BE2C (cell line): Measurements from ENCODE around the gene ARRB1.

Experiments used
- DNase-seq: peaks from one replicate; pipeline ENCODE4 v3.0.0-alpha.2; 2020
- H3K27me3 ChIP-seq: fragments of 250-450 bp; sonication (Bioruptor Pico); 2 replicates; pipeline ENCODE4 v1.5.1; 2020; ENCODE audit warnings: mild to moderate bottlenecking
- H3K36me3 ChIP-seq: fragments of 250-450 bp; sonication (Bioruptor Pico); 2 replicates; pipeline ENCODE4 v1.5.1; 2020; ENCODE audit warnings: mild to moderate bottlenecking
- H3K4me1 ChIP-seq: fragments of 250-450 bp; sonication (Bioruptor Pico); 2 replicates; pipeline ENCODE4 v1.5.1; 2020
- H3K4me3 ChIP-seq: 2 replicates; pipeline ENCODE4 v1.5.1; 2011; ENCODE audit warnings: low read depth, low read length
- H3K9me3 ChIP-seq: fragments of 250-450 bp; sonication (Bioruptor Pico); 2 replicates; pipeline ENCODE4 v1.5.1; 2020
- TF ChIP-seq, protein P1 (sequence below): IDR thresholded peaks from 2 replicates; pipeline ENCODE4 v1.5.1; 2012; ENCODE audit warnings: mild to moderate bottlenecking, low read depth, low read length

Gene ARRB1

DNA sequence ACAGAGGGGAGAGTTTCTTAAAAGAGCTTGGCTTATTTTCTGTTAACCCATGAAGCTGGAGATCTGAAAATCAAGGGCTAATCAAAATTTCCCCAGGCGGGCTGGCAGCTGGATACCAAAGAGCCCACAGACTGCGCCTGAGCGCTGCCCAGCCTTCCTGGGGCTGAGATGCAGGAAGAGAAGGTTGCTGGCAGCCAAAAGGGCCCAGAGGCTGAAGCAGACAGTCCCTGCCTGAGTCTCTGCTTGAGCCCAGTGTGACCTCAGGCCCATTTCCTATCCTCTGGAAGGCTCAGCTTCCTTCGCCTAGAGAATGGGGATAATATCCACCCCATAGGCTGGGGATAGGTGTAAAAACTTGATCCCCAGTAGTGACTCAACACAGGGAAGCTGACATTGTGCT, 49.1 kb downstream of the ARRB1 start:
- TF ChIP-seq, protein P1, sequence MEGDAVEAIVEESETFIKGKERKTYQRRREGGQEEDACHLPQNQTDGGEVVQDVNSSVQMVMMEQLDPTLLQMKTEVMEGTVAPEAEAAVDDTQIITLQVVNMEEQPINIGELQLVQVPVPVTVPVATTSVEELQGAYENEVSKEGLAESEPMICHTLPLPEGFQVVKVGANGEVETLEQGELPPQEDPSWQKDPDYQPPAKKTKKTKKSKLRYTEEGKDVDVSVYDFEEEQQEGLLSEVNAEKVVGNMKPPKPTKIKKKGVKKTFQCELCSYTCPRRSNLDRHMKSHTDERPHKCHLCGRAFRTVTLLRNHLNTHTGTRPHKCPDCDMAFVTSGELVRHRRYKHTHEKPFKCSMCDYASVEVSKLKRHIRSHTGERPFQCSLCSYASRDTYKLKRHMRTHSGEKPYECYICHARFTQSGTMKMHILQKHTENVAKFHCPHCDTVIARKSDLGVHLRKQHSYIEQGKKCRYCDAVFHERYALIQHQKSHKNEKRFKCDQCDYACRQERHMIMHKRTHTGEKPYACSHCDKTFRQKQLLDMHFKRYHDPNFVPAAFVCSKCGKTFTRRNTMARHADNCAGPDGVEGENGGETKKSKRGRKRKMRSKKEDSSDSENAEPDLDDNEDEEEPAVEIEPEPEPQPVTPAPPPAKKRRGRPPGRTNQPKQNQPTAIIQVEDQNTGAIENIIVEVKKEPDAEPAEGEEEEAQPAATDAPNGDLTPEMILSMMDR, result no peak
- Histone ChIP-seq H3K4me3 (no peak overlapping the region), H3K9me3 (no peaks in the 10 kb centered on the region), H3K4me1 (peaks cover 18% of the 10 kb centered on the region), H3K27me3 (no peaks in the 10 kb centered on the region), H3K36me3 (peaks cover 2% of the 10 kb centered on the region)
- no peak for DNase-seq

DNA sequence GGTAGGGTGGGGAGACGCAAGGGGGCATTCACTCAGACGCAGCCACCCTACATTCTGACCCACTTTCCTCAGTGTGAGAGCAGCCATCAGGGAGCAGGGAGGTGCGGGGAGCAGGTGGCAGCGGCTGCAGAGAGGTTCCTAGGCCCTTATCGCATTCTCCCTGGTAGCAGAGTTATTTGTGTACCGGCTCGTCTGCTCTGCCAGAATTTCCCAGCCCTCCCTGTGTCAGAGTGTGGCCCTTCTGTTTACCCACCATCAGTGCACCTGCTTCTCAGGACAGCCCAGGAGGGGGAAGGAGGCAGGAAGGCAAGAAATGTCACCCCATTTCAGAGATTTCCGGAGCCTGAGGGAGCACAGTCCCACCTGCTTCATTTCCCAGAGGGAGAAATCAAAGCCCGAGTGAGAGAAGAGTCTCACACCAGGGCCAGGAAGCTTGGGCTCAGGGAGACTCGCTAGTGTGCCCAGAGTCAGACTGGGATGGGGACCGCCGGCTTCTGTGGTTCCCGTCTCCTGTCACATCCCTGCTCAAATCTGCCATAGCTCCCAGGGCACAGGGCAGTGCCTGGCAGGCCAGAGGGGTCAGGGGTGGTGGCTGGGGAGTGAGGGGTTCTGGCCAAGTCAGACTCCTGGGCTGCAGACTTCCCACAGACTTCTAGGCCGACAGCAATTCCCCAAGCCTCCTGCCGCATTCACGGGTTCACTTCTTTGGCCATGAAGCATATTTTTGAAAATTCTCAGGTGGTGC, 49.7 kb downstream of the ARRB1 start:
- H3K9me3 ChIP-seq, result no peaks in the 10 kb centered on the region
- H3K27me3 ChIP-seq, result no peaks in the 10 kb centered on the region
- TF ChIP-seq, protein P1, result no peak
- no peak overlapping the region for H3K4me3 ChIP-seq
- peaks cover 2% of the 10 kb centered on the region for H3K36me3 ChIP-seq
- DNase-seq, result no peak
- peaks cover 18% of the 10 kb centered on the region for H3K4me1 ChIP-seq

DNA sequence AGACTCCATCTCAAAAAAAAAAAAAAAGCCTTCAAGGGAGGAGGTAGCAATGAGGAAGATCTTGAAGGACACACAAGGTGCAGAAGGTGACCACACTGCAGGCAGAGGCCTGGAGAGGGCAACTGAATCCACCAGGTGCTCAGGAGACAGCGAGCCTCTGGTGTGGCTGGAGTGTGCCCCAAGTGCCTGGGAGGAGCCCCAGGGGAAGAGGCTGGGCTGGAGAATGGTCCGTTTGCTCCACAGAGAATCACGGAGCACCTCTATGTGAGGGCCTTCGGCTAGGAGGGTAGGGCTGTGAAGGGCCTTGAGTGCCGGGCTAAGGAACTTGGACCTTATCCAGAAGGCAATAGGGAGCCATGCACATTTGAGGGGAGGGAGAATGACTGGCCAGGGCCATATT, 50.3 kb downstream of the ARRB1 start:
- Histone ChIP-seq H3K36me3 (peaks cover 5% of the 10 kb centered on the region), H3K4me3 (no peak overlapping the region), H3K4me1 (peaks cover 18% of the 10 kb centered on the region), H3K27me3 (no peaks in the 10 kb centered on the region), H3K9me3 (no peaks in the 10 kb centered on the region)
- TF ChIP-seq, protein P1, result no peak
- no peak for DNase-seq

DNA sequence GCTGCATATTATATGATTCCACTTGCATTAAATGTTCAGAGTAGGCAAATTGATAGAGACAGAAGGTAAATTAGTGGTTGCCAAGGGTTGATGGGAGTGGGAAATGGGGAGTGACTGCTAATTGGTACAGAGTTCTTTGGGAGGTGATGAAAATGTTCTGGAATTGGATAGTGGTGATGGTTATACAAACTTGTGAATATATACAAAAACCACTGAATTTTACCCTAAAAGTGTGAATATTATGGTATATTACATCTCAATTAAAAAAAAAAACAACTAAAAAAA, 52.5 kb downstream of the ARRB1 start:
- Histone ChIP-seq H3K9me3 (no peaks in the 10 kb centered on the region), H3K36me3 (peaks cover 11% of the 10 kb centered on the region; the same call in 1 of the 2 replicates), H3K4me3 (no peak overlapping the region), H3K4me1 (peaks cover 13% of the 10 kb centered on the region), H3K27me3 (no peaks in the 10 kb centered on the region)
- DNase-seq, result no peak
- TF ChIP-seq, protein P1, result no peak

DNA sequence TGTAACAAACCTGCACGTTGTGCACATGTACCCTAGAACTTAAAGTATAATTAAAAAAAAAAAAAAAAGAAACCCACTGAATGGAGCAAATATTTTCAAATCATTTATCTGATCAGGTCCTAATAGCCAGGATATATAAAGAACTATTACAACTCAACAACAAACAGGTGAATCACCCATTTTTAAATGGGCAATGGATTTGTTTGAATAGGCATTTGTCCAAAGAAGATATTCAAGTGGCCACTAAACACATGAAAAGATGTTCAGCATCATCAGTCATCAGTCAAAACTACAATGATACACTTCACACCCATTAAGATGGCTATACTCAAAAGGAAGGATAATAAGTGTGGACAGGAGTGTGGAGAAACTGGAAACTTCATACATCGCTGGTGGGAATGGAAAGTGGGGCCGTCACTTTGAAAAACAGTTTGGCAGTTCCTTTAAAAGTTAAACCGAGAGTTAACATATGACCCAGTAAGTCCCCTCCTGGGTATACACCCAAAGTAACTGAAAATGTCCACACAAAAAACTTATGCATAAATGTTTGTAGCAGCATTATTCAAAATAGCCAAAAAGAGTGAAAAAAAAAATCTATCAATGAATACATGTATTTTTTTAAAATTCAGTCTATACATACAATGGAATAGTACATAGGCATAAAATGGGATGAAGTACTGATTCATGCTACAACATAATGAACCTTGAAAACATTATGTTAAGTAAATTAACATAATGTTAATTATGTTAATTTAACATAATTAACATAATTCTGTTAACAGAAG, 53.1 kb downstream of the ARRB1 start:
- DNase-seq, result no peak
- H3K4me1 ChIP-seq, result peaks cover 11% of the 10 kb centered on the region

More for the DNA sequence above, 53.1 kb downstream of the ARRB1 start:
- Histone ChIP-seq H3K36me3 (peaks cover 11% of the 10 kb centered on the region; the same call in 1 of the 2 replicates), H3K4me3 (no peak overlapping the region), H3K9me3 (no peaks in the 10 kb centered on the region), H3K27me3 (no peaks in the 10 kb centered on the region)
- TF ChIP-seq, protein P1, result no peak
